ENCODE measurements around the gene NPAS3.

DNA sequence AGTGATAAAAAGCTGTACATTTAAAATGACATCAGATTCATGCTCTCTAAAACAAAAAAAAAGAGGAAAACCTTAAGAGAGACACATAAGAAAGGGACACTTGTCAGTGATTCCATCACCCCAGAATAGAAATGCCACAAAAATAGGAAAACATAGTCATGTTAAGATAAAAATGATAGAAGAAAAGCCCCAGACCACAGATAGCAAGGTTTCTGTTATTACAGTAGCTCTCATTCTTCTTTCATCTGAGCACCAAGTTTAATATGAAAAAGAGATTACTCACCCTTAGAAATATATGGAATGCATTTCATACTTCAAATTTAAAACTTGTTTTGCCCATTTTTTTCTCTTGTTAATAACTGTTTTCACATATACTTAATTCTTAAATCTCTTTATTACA, 795.0 kb downstream of the NPAS3 start:
- TF ChIP-seq CTCF (IDR thresholded peaks at IDR 0.05): no peak
- no peak for TF ChIP-seq MAFK (IDR thresholded peaks at IDR 0.05; ENCODE audit: partially characterized antibody)
- TF ChIP-seq, protein P1, sequence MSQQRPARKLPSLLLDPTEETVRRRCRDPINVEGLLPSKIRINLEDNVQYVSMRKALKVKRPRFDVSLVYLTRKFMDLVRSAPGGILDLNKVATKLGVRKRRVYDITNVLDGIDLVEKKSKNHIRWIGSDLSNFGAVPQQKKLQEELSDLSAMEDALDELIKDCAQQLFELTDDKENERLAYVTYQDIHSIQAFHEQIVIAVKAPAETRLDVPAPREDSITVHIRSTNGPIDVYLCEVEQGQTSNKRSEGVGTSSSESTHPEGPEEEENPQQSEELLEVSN (IDR thresholded peaks at IDR 0.05; ENCODE audit: borderline replicate concordance, low read depth): no peak
- TF ChIP-seq KDM5A (IDR thresholded peaks at IDR 0.05): no peak
- no peak for TF ChIP-seq POLR2A (IDR thresholded peaks at IDR 0.05; ENCODE audit: low read length)
- no peak for TF ChIP-seq CHD2 (IDR thresholded peaks at IDR 0.05; ENCODE audit: low read length, partially characterized antibody)
- no peak for TF ChIP-seq MYC (IDR thresholded peaks at IDR 0.05; ENCODE audit: borderline replicate concordance, low read length)
- TF ChIP-seq MAX (IDR thresholded peaks at IDR 0.05): no peak
- no peak for TF ChIP-seq EHMT2 (IDR thresholded peaks at IDR 0.05; ENCODE audit: low read depth)
- TF ChIP-seq JUNB (IDR thresholded peaks at IDR 0.05): no peak

All from A549 (cell line).